H1 (cell line): ENCODE results near the gene SDF2L1. TPM values are rescaled to one million over a fixed set of nuclear protein-coding genes. Genes with fewer than 3 reads are reported as not detected.

Experiments used
- CTCF ChIA-PET: fragments of 300-600 bp; sonication (Branson Sonifier 250); formaldehyde crosslinking; loops from one replicate; lab custom pipeline; 2021; ENCODE audit not compliant: partially characterized antibody; lab: Charles Lee
- POLR2A ChIA-PET: fragments of 300-600 bp; sonication (Branson Sonifier 250); formaldehyde crosslinking; loops from one replicate; lab custom pipeline; 2021; ENCODE audit warnings: inconsistent platforms; ENCODE audit not compliant: partially characterized antibody; lab: Charles Lee
- DNase-seq, 2 experiments: peaks; one replicate each; pipeline versions ENCODE4 v3.0.0 to v3.0.0-alpha.2; 2010 to 2022; ENCODE audit warnings: low spot score in 2 of 2, low read depth in 1 of 2, mixed read lengths in 1 of 2
- FAIRE-seq: peaks from 2 replicates; lab custom pipeline; 2011; peaks lifted over from hg19 to GRCh38; lab: Jason Lieb, UNC
- H2AFZ ChIP-seq: 2 replicates; pipeline ENCODE4 v1.8.1; 2012; ENCODE audit warnings: low read length, inconsistent platforms
- H2AK5ac ChIP-seq: 2 replicates; pipeline ENCODE4 v1.6.1; 2013; ENCODE audit warnings: low read depth, low read length
- H2BK120ac ChIP-seq: replicated peaks from 2 replicates; pipeline ENCODE3; 2013; ENCODE audit warnings: low read depth, low read length, inconsistent platforms
- H2BK12ac ChIP-seq: 2 replicates; pipeline ENCODE4 v1.6.1; 2013; ENCODE audit warnings: low read depth, low read length
- H2BK15ac ChIP-seq: 2 replicates; pipeline ENCODE4 v1.6.1; 2013; ENCODE audit warnings: low read length
- H2BK20ac ChIP-seq: 2 replicates; pipeline ENCODE4 v1.6.1; 2013; ENCODE audit warnings: low read length
- H2BK5ac ChIP-seq: 2 replicates; pipeline ENCODE4 v1.6.1; 2013; ENCODE audit warnings: low read depth, low read length
- H3K14ac ChIP-seq: 2 replicates; pipeline ENCODE4 v1.6.1; 2013; ENCODE audit warnings: inconsistent platforms; ENCODE audit not compliant: insufficient read length
- H3K18ac ChIP-seq: 2 replicates; pipeline ENCODE4 v1.6.1; 2013; ENCODE audit warnings: low read length; ENCODE audit errors: extremely low read depth
- H3K23ac ChIP-seq: 2 replicates; pipeline ENCODE4 v1.6.1; 2013; ENCODE audit warnings: inconsistent platforms; ENCODE audit not compliant: insufficient read length
- H3K23me2 ChIP-seq: 2 replicates; pipeline ENCODE4 v1.6.1; 2013; ENCODE audit warnings: low read depth, low read length
- H3K27ac ChIP-seq: 2 replicates; pipeline ENCODE4 v1.6.1; 2011; ENCODE audit warnings: low read depth, low read length, inconsistent platforms
- H3K27me3 ChIP-seq, 4 experiments: replicated peaks in 1 of 4; 1 replicate in 1 of 4; 2 replicates in 3 of 4; pipeline versions ENCODE4 v1.6.1 to v1.8.1; 2011 to 2013; ENCODE audit warnings: low read length in 3 of 4, mild to moderate bottlenecking in 3 of 4, inconsistent platforms in 2 of 4, mixed read lengths in 2 of 4, moderate library complexity in 1 of 4; ENCODE audit not compliant: control insufficient read depth in 3 of 4, insufficient read depth in 3 of 4; ENCODE audit errors: extremely low read depth in 1 of 4
- H3K36me3 ChIP-seq, 4 experiments: 2 replicates each; pipeline versions ENCODE4 v1.6.1 to v1.8.1; 2011 to 2013; ENCODE audit warnings: mild to moderate bottlenecking in 4 of 4, low read length in 3 of 4, moderate library complexity in 2 of 4, control low read depth in 1 of 4, inconsistent platforms in 1 of 4; ENCODE audit not compliant: insufficient read depth in 4 of 4, control insufficient read depth in 2 of 4
- H3K4ac ChIP-seq: replicated peaks from 2 replicates; pipeline ENCODE3; 2013; ENCODE audit warnings: low read length, low read depth, mixed read lengths, inconsistent platforms; ENCODE audit not compliant: insufficient read length
- H3K4me1 ChIP-seq, 4 experiments: replicated peaks in 1 of 4; 1 replicate in 1 of 4; 2 replicates in 3 of 4; pipeline versions ENCODE4 v1.6.1 to v1.8.1; 2011 to 2013; ENCODE audit warnings: low read length in 3 of 4, inconsistent platforms in 2 of 4, mixed read lengths in 1 of 4; ENCODE audit not compliant: insufficient read depth in 4 of 4, control insufficient read depth in 3 of 4
- H3K4me2 ChIP-seq, 2 experiments: 2 replicates each; pipeline versions ENCODE4 v1.6.1 to v1.8.1; 2011 to 2013; ENCODE audit warnings: low read depth in 2 of 2, low read length in 2 of 2, control low read depth in 1 of 2, inconsistent platforms in 1 of 2, mild to moderate bottlenecking in 1 of 2; ENCODE audit not compliant: insufficient read depth in 1 of 2
- H3K4me3 ChIP-seq, 4 experiments: fragments of 200-600, 300-600 bp in 1 of 4; sonication (generic), shearing (Covaris generic), sonication (Bioruptor Twin) in 1 of 4; 2 replicates each; pipeline versions ENCODE4 v1.5.1 to v1.8.1; 2011 to 2016; ENCODE audit warnings: low read length in 4 of 4, low read depth in 3 of 4, control low read depth in 2 of 4, inconsistent platforms in 2 of 4, mild to moderate bottlenecking in 2 of 4, mixed read lengths in 1 of 4, moderate library complexity in 1 of 4; ENCODE audit not compliant: insufficient read depth in 2 of 4; ENCODE audit errors: extremely low read depth in 1 of 4
- H3K56ac ChIP-seq: replicated peaks from 2 replicates; pipeline ENCODE3; 2013; ENCODE audit warnings: low read depth, mild to moderate bottlenecking, mixed read lengths, low read length, inconsistent platforms; ENCODE audit not compliant: insufficient read length
- H3K79me1 ChIP-seq: 2 replicates; pipeline ENCODE4 v1.6.1; 2013; ENCODE audit warnings: low read depth, low read length, control low read depth
- H3K79me2 ChIP-seq, 2 experiments: 2 replicates each; pipeline versions ENCODE4 v1.6.1 to v1.8.1; 2012 to 2013; ENCODE audit warnings: low read length in 2 of 2, mild to moderate bottlenecking in 2 of 2, inconsistent platforms in 1 of 2; ENCODE audit not compliant: insufficient read depth in 2 of 2, control insufficient read depth in 1 of 2
- H3K9ac ChIP-seq, 4 experiments: replicated peaks in 1 of 4; 1 replicate in 1 of 4; 2 replicates in 3 of 4; pipeline versions ENCODE4 v1.6.1 to v1.8.1; 2011 to 2013; ENCODE audit warnings: low read depth in 3 of 4, low read length in 3 of 4, control low read depth in 2 of 4, mild to moderate bottlenecking in 2 of 4, moderate library complexity in 2 of 4, inconsistent platforms in 1 of 4; ENCODE audit errors: extremely low read depth in 1 of 4
- H3K9me3 ChIP-seq, 2 experiments: 2 replicates each; pipeline versions ENCODE4 v1.6.1 to v1.8.1; 2012 to 2013; ENCODE audit warnings: mild to moderate bottlenecking in 2 of 2, moderate library complexity in 2 of 2, control low read depth in 1 of 2, inconsistent platforms in 1 of 2, low read depth in 1 of 2, low read length in 1 of 2, mixed read lengths in 1 of 2; ENCODE audit not compliant: insufficient read depth in 2 of 2
- H4K20me1 ChIP-seq, 2 experiments: replicated peaks in 1 of 2; 2 replicates each; pipeline versions ENCODE3 to v1.8.1; 2011 to 2013; ENCODE audit warnings: inconsistent platforms in 2 of 2, low read length in 2 of 2, mild to moderate bottlenecking in 1 of 2; ENCODE audit not compliant: insufficient read depth in 2 of 2, control insufficient read depth in 1 of 2
- H4K5ac ChIP-seq: 2 replicates; pipeline ENCODE4 v1.6.1; 2013; ENCODE audit warnings: low read length, low read depth, mixed read lengths, inconsistent platforms; ENCODE audit not compliant: insufficient read length
- H4K8ac ChIP-seq: 2 replicates; pipeline ENCODE4 v1.8.0; 2013; ENCODE audit warnings: mild to moderate bottlenecking, moderate library complexity, low read length, inconsistent platforms; ENCODE audit not compliant: insufficient read depth; ENCODE audit errors: extremely low read depth
- H4K91ac ChIP-seq: replicated peaks from 2 replicates; pipeline ENCODE3; 2013; ENCODE audit warnings: low read length, mixed read lengths, inconsistent platforms; ENCODE audit not compliant: insufficient read length
- CBX5 ChIP-seq: fragments of 300-800, 300-1000 bp; sonication (generic); IDR thresholded peaks from 2 replicates; pipeline ENCODE4 v1.7.1; 2016; ENCODE audit warnings: antibody characterized with exemption, low read length, low read depth
- CHD2 ChIP-seq: IDR thresholded peaks from 2 replicates; pipeline ENCODE4 v1.6.1; 2012; ENCODE audit warnings: low read length, improper control_type of control experiment
- CTBP2 ChIP-seq: IDR thresholded peaks from 2 replicates; pipeline ENCODE4 v1.7.0; 2011; ENCODE audit warnings: borderline replicate concordance, mild to moderate bottlenecking, moderate library complexity, mixed read lengths, low read length; ENCODE audit not compliant: insufficient read depth, insufficient read length
- EZH2 ChIP-seq: fragments of 200-600 bp; sonication (generic); IDR thresholded peaks from 2 replicates; pipeline ENCODE4 v1.7.1; 2012; ENCODE audit warnings: low read depth, mild to moderate bottlenecking, moderate library complexity, low read length, inconsistent platforms; ENCODE audit not compliant: severe bottlenecking
- JUN ChIP-seq: IDR thresholded peaks from 2 replicates; pipeline ENCODE4 v1.6.1; 2011; ENCODE audit warnings: low read depth, mild to moderate bottlenecking, improper control_type of control experiment, low read length
- RBBP5 ChIP-seq: IDR thresholded peaks from 2 replicates; pipeline ENCODE4 v1.7.1; 2012; ENCODE audit warnings: low read depth, mild to moderate bottlenecking, inconsistent platforms, low read length, moderate library complexity, borderline replicate concordance
- SIRT6 ChIP-seq: IDR thresholded peaks from one replicate; pipeline ENCODE4 v1.7.1; 2012; ENCODE audit warnings: low read length, inconsistent platforms
- SRF ChIP-seq: IDR thresholded peaks from 2 replicates; pipeline ENCODE4 v1.6.1; 2011; ENCODE audit warnings: mild to moderate bottlenecking, low read depth, low read length, moderate library complexity
- TBP ChIP-seq: IDR thresholded peaks from 2 replicates; pipeline ENCODE4 v1.6.1; 2011; ENCODE audit warnings: low read depth, low read length, improper control_type of control experiment
- WGBS, 2 experiments: shearing (Covaris generic) in 1 of 2; methylation state at CpG; one replicate each; pipeline versions ENCODE4 v1.1.6 to v1.1.7; 2013 to 2015; ENCODE audit warnings: low lambda C conversion rate in 2 of 2, mixed read lengths in 2 of 2, inconsistent platforms in 1 of 2, low coverage in 1 of 2, missing lambda C conversion rate in 1 of 2; ENCODE audit not compliant: insufficient replicate concordance in 2 of 2, insufficient coverage in 1 of 2, insufficient read length in 1 of 2; ENCODE audit errors: extremely low coverage in 1 of 2, missing lambda C conversion rate in 1 of 2; 5-methylcytosine and 5-hydroxymethylcytosine counted together
- polyA plus RNA-seq, 7 experiments: library from polyadenylated mRNA; depleted of rRNA in 3 of 7; stranded (reverse) in 5 of 7; unstranded in 2 of 7; fragments of >200 nt in 5 of 7; fragments of 200-250 nt in 2 of 7; gene quantifications; 1 replicate in 5 of 7; 2 replicates in 1 of 7; 4 replicates in 1 of 7; pipeline versions ENCODE4 v1.2.1 to v1.2.3, GENCODE V29; 2011 to 2013; ENCODE audit warnings: missing spikeins in 2 of 7, mixed read lengths in 2 of 7
- total RNA-seq: library from RNA; stranded (reverse); fragmentation: NEBNext Ultra II Directional; extraction: Animal tissue kit (Norgen Biotek cat#: 25700); gene quantifications from 2 replicates; pipeline ENCODE4 v1.2.1, GENCODE V29; 2021

Gene SDF2L1
- total and polyA plus RNA-seq, 2 of the 8 experiments (the other 6 are each of a cell fraction or from before 2014, with no cell fraction given): 51.1 to 59.6 TPM

DNA sequence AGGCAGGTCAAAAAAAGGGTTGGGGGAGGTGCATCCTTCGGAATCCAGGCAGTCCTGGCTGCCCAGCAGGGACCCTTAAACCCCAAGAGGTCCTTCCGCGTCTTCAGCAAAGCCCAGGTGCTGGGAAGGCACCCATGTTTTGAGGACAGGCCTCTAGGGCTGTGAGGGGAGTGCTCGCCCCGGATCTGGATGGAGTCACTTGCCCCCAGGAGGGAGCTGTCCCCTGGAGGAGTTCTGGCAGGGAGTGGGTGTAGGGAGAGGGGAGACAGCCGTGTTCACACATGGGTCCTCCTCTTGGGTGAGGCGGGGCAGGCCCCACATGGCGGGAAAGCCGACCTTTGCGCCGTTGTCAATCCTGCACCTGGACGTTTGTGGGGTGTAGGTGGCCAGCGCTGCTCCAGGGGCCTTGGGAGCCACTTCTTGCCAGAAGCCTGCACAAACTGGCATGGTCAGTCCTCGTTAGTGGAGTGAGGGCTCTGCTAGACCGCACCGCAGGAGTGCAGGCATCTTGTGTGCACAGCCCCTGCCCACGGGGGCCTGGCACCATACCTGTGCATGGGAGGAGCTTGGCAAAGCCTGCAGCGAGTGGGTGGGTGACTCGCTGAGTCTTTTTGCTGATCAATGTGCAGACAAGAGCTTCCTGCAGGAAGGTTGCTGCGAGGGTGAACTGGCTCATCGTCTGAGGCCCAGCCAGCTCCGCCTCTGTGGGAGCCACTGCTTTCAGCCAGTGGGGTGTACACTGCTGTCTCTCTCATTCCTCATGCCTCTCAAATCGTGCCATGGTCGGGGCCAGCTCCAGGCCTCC, 39.7 kb downstream of the SDF2L1 start:
- Histone ChIP-seq H3K23ac (no peak overlapping the region), H3K4me2 (no peak overlapping the region), H2AFZ (no peak overlapping the region), H3K27me3 (no peaks in the 10 kb centered on the region), H3K79me2 (no peaks in the 10 kb centered on the region), H3K4me1 (no peaks in the 10 kb centered on the region), H2BK120ac (no peak overlapping the region), H3K27ac (no peak overlapping the region), H2BK5ac (no peak overlapping the region; the same call in 1 of the 2 replicates), H3K79me1 (no peaks in the 10 kb centered on the region), H4K8ac (no peak overlapping the region), H2BK12ac (no peak overlapping the region), H4K20me1 (peaks cover 2 to 9% of the 10 kb centered on the region in 2 experiments), H3K56ac (no peak overlapping the region), H3K18ac (no peak overlapping the region), H3K9me3 (peaks cover 0 to 7% of the 10 kb centered on the region in 2 experiments; a peak in 1 of 4 replicates), H3K4me3 (no peak overlapping the region), H4K5ac (no peak overlapping the region), H3K9ac (no peak overlapping the region), H3K36me3 (peaks cover 0 to 2% (median 0%) of the 10 kb centered on the region in 4 experiments; a peak in 4 of 8 replicates), H3K4ac (no peak overlapping the region), H2AK5ac (no peak overlapping the region), H3K23me2 (no peaks in the 10 kb centered on the region), H2BK15ac (no peak overlapping the region), H4K91ac (no peak overlapping the region), H2BK20ac (no peak overlapping the region), H3K14ac (no peak overlapping the region)
- ChIA-PET POLR2A (interaction anchor here (0.5 to 1.6 kb wide), 5 partner anchors 18 to 284 kb away, joined by 3 to 4 read pairs (median 3); no protein-coding TSS in a partner anchor), CTCF (interaction anchor here (0.6 to 1.9 kb wide), 5 partner anchors 10 to 291 kb away, joined by 3 to 4 read pairs (median 3); no protein-coding TSS in a partner anchor)
- FAIRE-seq (no peak), DNase-seq (no peak)
- WGBS, 2 experiments: 90% methylated on average over 24 of the region's 24 CpGs; no CpG with 5 or more reads in 1 of the 2 experiments
- TF ChIP-seq SIRT6: no peak
- no peak for TF ChIP-seq RBBP5
- TF ChIP-seq CBX5: no peak
- TF ChIP-seq EZH2: no peak
- TF ChIP-seq SRF: no peak
- no peak for TF ChIP-seq CHD2
- TF ChIP-seq TBP: no peak
- no peak for TF ChIP-seq CTBP2
- no peak for TF ChIP-seq JUN
